MM.1S (cell line): ENCODE results near the gene CDPF1.

Source experiments
- CTCF ChIP-seq: fragments of 300-600 bp; sonication (generic); IDR thresholded peaks from 2 replicates; pipeline ENCODE4 v1.5.1; 2016; ENCODE audit warnings: antibody characterized with exemption, low read length, mixed read lengths
- EZH2 ChIP-seq: fragments of 300-600 bp; sonication (generic); optimal IDR thresholded peaks from 2 replicates; pipeline ENCODE3; 2017; ENCODE audit warnings: low read depth, mild to moderate bottlenecking, antibody characterized with exemption, low read length, mixed read lengths

GRCh38 chr22:46203601-46203980 lies 46.5 kb downstream of the CDPF1 start:
- TF ChIP-seq EZH2 (no peak), CTCF (no peak)
